ENCODE measurements around the gene APOBEC3B.

APOBEC3B gene

GRCh38 chr22:39041908-39042307 lies 59.8 kb downstream of the APOBEC3B start:
- Histone ChIP-seq H3K9ac (ENCODE audit: low read length) (no peak overlapping the region), H3K36me3 (ENCODE audit: control insufficient read depth, insufficient read depth, low read length, severe bottlenecking) (no peaks in the 10 kb centered on the region), H3K4me1 (ENCODE audit: control insufficient read depth, insufficient read depth, low read length) (no peaks in the 10 kb centered on the region), H3K27me3 (replicated peaks; ENCODE audit: control insufficient read depth, insufficient read depth, low read length) (no peaks in the 10 kb centered on the region), H3K4me3 (ENCODE audit: low read length) (no peak overlapping the region), H3K9me3 (ENCODE audit: control insufficient read depth, low read length) (no peaks in the 10 kb centered on the region)
- no peak for DNase-seq (ENCODE audit: low read depth)

Measured in adipocyte (in vitro differentiated cells).